Measurements from ENCODE around the gene GTF3C5.
"Not testable (repeated sequence)": the region's sequence is repeated elsewhere in the genome, so short reads cannot be mapped to it uniquely, and the experiment has no call there.

Gene GTF3C5

DNA sequence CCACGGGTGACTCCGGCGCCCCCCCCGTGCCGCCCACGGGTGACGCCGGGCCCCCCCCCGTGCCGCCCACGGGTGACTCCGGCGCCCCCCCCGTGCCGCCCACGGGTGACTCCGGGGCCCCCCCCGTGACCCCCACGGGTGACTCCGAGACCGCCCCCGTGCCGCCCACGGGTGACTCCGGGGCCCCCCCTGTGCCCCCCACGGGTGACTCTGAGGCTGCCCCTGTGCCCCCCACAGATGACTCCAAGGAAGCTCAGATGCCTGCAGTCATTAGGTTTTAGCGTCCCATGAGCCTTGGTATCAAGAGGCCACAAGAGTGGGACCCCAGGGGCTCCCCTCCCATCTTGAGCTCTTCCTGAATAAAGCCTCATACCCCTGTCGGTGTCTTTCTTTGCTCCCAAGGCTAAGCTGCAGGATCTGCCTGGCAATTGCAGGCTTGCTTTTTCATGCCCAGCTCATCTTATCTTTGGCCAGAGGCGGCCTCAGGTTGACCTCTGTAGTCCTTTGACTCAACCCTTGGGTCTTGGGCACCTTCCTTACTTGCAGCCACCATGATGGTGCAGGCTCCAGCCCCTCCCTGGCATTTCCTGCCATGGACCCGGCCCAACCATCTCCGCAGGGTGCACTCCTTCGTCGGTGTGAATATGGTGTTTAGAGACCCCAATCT, 40.8 kb downstream of the GTF3C5 start:
- no peak for DNase-seq

GRCh38 chr9:133072210-133072609, 41.4 kb downstream of the GTF3C5 start:
- DNase-seq = not testable (repeated sequence)

DNA sequence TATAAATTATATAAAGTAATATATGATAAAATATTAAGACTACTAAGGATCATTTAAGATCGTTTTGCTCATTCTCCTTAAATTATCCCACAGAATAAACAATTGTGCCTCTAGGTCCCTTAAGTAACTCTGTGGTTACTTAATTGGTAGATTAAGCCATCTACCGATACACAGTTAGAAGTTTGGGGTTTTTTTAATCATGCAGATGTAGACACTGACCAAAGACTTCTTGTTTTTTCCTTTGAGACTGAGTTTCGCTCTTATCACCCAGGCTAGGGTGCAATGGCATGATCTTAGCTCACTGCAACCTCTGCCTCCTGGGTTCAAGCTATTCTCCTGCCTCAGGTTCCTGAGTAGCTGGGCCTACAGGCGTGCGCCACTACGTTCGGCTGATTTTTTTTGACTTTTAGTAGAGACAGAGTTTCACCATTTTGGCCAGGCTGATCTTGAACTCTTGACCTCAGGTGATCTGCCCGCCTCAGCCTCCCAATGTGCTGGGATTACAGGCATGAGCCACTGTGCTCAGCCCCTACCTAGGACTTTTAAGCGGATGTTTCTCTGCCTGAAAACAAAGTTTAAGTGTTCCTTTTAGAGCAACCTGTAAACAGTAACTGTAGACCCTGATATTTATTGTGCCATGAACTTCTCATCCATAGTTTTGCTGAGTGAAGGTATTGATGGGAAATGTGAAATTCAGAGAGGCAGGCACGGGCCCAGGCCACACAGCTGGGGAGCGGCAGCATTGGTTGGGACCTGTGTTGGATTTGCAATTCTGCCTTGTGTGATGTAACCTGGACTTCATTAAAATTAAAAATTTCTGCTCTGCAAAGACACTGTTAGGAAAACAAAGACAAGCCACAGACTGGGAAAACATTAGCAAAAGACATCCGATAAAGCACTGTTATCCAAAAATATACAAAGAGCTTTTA, 42.6 kb downstream of the GTF3C5 start:
- DNase-seq = no peak

DNA sequence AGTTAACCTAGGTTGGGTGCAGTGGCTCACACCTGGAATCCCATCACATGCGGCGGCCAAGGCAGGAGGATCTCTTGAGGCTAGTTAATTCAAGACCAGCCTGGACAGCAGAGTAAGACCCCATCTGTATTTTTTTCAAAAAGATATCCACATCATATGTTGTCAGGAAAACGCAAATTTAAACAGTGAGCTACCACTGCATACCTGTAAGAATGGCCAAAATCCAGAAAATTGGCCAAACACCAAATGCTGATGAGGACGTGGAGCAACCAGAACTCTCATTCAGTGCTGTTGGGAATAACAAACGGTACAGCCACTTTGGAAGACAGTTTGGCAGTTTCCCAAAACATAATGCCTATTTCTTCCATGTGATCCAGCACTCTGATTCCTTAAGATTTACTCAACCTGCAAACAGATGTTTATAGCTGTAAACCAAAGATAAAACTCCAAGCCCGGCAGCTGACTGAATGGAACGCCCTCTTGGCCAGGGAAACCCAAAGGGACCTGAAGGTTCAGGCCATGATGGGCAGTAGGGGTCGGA, 43.4 kb downstream of the GTF3C5 start:
- no peak for DNase-seq

DNA sequence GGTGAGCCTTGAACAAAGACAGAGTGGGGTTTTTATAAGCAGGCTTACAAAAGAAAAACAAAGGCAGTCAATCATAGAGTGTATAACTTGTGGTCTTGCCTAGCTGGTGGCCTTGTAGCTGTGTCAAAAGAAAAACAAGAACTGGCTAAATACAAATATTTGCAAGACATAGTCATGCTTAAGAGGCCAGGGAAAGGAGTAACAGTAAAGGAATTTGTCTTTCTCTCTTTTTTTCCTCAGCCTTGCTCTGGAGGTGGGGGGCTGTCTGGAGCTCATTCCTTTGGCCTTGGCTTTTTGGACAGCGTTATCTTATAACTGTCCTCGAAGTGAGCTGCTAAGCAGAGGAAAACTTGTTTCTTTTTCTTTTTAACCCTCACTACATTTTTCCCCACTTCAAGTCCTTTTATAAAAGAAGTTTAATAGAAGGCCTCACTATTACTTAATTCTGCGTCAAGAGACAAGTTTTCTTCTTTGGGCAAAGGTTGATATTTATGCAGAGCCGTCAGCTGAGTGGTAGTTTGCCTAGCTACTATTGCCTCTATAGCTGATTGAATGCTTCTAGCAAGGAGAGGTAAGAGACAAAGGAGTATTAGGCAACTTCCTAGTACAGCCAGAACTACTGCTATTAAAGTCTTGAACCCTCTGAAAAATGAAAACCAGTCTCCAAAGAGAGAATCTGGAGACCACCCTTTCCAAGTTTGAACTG, 45.3 kb downstream of the GTF3C5 start:
- no peak for DNase-seq

DNA sequence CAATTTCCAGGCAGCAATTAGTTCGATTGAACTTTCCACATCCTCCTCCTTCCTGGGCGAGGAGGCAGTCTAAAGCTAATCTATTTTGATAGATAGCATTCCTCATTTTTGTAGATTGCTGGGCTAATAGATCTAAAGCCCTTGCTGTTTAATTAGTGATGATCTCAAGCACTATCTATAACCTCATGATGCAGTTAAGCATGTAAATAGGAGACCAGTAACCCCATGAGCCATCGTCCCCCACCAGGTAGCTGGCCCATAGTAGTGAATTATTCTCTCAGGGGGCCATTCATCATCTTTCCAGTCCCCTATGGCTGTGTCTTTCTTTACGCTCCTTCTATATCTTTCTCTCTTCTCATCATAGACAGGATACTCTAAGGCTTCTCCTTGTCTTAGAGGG, 45.9 kb downstream of the GTF3C5 start:
- DNase-seq = no peak

- no peak for DNase-seq
Observed at GRCh38 chr9:133078486-133078885, 47.7 kb downstream of the GTF3C5 start.

DNA sequence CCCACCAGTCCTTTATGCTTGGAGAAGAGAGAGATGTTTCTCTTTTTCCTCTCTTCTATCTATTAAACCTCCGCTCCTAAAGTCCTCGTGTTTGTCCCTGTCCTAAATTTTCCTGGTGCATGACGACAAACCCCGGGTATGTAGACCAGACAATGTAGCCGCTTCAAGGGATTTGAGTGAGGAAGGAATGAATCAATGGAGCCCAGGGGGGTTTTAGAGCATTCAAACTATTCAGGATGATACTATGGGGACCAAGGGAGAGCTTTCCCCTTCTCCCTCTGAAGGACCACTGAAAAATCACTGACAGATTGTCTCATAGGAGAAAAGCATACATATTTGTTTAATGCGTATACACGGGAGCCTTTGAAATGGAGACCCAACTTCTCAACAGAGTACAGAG, 49.4 kb downstream of the GTF3C5 start:
- DNase-seq = no peak

DNA sequence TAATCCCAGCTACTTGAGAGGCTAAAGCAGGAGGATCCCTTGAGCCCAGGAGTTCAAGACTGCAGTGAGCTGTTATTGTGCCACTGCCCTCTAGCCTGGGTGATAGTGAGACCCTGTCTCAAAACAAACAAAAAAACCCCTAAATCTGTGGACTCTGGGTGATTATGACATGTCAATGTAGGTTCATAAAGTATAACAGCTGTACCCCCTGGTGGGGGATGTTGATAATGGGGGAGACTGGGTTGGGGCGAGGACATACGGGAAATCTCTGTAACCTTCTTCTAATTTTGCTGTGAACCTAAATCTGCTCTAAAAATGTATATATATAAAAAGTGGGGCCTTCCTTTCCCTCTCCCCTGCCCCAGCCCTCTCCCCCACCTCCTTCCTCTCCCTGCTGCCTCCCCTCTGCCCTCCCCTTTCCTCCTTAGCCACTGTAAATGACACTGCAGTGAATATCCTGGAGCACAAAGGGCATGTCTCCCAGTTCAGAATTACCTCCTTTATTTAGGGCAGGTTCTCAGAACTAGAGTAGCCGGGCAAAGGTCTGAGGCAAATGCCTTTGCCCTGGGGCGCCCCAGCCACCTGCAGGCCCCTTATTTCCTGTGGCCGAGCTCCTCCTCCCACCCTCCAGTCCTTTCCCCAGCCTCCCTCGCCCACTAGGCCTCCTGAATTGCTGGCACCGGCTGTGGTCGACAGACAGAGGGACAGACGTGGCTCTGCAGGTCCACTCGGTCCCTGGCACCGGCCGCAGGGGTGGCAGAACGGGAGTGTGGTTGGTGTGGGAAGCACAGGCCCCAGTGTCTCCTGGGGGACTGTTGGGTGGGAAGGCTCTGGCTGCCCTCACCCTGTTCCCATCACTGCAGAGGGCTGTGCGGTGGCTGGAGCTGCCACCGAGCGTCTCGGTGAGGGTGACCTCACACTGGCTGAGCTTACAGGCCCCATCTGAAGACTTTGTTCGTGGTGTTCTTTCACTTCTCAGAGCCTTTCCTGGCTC, 50.3 kb downstream of the GTF3C5 start:
- DNase-seq = not testable (repeated sequence)

DNA sequence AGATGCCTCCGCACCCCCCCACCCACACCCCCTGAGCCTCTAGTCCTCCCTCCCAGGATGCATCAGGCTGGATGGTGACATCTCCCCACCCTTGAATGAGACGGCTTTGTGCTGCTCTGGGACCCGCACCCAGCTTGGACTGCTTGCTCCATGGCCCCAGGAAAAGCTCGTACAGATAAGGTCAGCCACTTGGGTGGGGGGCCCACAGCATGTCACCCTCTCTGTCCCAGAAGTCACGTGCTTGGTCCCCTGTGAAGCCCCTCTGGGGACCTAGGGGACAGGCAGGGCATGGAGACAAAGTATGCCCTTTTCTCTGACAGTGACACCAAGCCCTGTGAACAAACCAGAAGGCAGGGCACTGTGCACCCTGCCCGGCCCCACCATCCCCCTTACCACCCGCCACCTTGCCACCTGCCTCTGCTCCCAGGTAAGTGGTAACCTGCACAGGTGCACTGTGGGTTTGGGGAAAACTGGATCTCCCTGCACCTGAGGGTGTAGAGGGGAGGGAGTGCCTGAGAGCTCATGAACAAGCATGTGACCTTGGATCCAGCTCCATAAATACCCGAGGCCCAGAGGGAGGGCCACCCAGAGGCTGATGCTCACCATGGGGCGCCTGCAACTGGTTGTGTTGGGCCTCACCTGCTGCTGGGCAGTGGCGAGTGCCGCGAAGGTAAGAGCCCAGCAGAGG, 51.3 kb downstream of the GTF3C5 start:
- DNase-seq = not testable (repeated sequence)

DNA sequence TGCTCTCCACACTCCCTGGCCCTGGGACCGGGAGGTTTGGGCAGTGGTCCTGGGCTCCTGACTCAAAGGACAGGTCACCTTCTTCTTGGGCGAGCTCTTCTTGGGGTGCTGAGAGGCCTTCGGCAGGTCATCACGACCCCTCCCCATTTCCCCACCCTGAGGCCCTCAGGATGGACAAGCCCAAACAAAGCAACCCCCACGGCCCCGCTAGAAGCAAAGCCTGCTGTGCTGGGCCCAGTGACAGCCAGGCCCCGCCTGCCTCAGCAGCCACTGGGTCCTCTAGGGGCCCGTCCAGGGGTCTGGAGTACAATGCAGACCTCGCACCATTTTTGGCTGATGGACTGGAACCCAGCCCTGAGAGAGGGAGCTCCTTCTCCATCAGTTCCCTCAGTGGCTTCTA, 52.9 kb downstream of the GTF3C5 start:
- DNase-seq = not testable (repeated sequence)

DNA sequence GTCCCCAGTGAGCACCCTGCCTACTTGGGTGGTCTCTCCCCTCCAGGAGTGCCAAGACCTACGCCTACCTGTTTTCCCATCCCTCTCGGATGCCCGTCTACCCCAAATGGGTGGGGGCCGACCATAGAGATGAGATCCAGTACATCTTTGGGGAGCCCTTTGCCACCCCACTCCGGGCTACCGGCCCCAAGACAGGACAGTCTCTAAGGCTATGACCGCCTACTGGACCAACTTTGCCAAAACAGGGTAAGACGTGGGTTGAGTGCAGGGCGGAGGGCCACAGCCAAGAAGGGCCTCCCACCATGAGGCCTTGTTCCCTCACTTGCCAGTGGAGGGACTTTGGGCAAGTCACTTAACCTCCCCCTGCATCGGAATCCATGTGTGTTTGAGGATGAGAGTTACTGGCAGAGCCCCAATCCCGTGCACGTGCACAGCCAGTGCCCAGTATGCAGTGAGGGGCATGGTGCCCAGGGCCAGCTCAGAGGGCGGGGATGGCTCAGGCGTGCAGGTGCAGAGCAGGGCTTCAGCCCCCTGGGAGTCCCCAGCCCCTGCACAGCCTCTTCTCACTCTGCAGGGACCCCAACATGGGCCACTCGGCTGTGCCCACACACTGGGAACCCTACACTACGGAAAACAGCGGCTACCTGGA, 55.5 kb downstream of the GTF3C5 start:
- DNase-seq = not testable (repeated sequence)

DNA sequence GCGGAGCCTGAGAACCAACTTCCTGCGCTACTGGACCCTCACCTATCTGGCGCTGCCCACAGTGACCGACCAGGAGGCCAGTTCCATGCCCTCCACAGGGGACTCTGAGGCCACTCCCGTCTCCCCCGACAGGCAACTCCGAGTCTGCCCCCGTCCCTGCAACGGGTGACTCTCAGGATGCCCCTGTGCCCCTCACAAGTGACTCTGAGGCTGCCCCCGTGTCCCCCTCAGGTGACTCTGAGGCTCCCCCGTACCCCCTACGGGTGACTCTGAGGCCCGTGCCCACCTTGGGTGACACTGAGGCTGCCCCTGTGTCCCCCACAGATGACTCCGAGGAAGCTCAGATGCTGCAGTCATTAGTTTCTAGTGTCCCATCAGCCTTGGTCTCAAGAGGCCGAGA, 56.1 kb downstream of the GTF3C5 start:
- no peak for DNase-seq

GRCh38 chr9:133087429-133088145, 56.8 kb downstream of the GTF3C5 start:
- no peak for DNase-seq

GRCh38 chr9:133088146-133088750, 57.5 kb downstream of the GTF3C5 start:
- no peak for DNase-seq

DNA sequence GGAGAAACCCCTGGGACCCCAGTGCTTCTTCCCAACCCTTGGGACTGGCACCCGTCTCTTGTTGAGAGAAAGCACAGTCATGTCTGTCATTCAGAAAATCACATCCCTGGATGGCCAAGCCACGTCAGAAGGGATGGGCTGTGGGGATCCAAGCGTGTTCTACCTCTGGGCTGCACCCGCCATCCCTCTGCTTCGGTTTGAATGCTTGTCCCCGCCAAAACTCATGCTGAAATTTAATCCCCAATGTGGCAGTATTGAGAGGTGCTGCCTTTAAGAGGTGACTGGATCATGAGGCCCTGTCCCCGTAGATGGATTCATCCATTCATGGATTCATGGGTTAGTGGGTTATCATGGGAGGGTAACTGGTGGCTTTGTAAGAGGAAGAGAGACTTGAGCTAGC, 58.0 kb downstream of the GTF3C5 start:
- no peak for DNase-seq

GRCh38 chr9:133089271-133089671, 58.5 kb downstream of the GTF3C5 start:
- DNase-seq = no peak

DNA sequence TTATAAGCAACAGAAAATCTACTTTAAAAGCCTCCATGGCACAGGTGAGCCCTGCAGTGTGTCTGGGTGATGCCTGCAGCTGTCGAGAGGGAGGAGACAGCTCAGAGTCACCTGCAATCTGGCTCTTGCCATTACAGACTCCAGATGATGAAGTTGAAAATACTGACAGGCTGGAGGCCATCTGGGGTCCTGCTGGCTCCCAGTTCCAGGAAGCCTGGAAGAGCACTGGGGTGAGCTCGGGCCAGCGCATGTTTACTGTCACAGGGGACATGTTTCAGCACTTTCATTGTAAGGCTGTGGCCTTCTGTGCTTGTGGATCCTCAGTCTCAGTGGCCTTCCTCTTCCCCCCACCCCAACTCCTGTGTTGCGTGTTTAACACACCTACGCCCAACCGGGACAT, 59.4 kb downstream of the GTF3C5 start:
- DNase-seq = no peak

- DNase-seq = no peak
Observed at GRCh38 chr9:133090752-133091385, 60.1 kb downstream of the GTF3C5 start.
